Right atrium auricular region (tissue), 2 donors: ENCODE results near the gene LRRC55. TPM values are rescaled to one million over a fixed set of nuclear protein-coding genes. Genes with fewer than 3 reads are reported as not detected.

ENCODE experiments used
- DNase-seq: peaks from one replicate; pipeline ENCODE4 v3.0.0-alpha.2; 2019; ENCODE audit warnings: low spot score
- H3K27ac ChIP-seq, 2 donors: fragments of 200-600 bp; sonication (generic); 1 replicate in 1 of 2; 2 replicates in 1 of 2; pipeline ENCODE4 v1.5.1; 2016 to 2019
- H3K27me3 ChIP-seq, 2 donors: fragments of 200-600 bp; sonication (generic); one replicate each; pipeline versions ENCODE4 v1.5.1 to v1.6.0; 2017 to 2019
- H3K36me3 ChIP-seq: fragments of 200-600 bp; sonication (generic); one replicate; pipeline ENCODE4 v1.5.1; 2016
- H3K4me1 ChIP-seq, 2 donors: fragments of 200-600 bp; sonication (generic); one replicate each; pipeline versions ENCODE4 v1.5.1 to v1.6.0; 2017 to 2019
- H3K4me3 ChIP-seq, 2 donors: fragments of 200-600 bp; sonication (generic); 1 replicate in 1 of 2; 2 replicates in 1 of 2; pipeline ENCODE4 v1.5.1; 2017 to 2019; ENCODE audit warnings: mild to moderate bottlenecking in 1 of 2, moderate library complexity in 1 of 2
- H3K9me3 ChIP-seq, 2 donors: fragments of 200-600 bp; sonication (generic); one replicate each; pipeline ENCODE4 v1.5.1; 2019
- total RNA-seq, 2 donors: library from RNA; depleted of rRNA; stranded (reverse); fragments of >200 nt; gene quantifications; one replicate each; pipeline ENCODE4 v1.1.0, GENCODE V29; 2016
- TF ChIP-seq, protein P1 (sequence below), 2 donors: fragments of 200-600 bp; sonication (generic); IDR thresholded peaks; one replicate each; pipeline ENCODE4 v1.5.1; 2019; ENCODE audit warnings: antibody characterized with exemption in 2 of 2

Gene LRRC55
- total RNA-seq, 2 donors from 2014 or later: not detected

DNA sequence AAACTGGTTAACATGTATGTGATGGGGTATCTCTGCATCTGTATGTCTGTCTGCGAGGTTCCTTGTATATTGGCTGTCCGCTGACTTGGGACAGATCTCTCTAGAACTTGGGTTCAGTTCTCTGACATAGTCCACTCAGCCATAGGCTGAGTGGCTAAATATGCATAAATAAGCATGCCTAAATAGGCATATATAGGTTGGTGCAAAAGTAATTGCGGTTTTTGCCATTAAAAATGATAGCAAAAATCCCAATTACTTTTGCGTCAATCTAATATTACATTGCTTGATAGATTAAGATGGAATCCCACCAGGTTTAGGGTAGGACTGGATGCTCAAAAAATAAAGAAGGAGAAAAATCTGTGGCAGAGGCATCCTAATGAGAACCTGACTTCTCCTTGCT, 8.8 kb downstream of the LRRC55 start:
- H3K27me3 ChIP-seq: no peaks in the 10 kb centered on the region
- no peak for DNase-seq
- no peaks in the 10 kb centered on the region for H3K9me3 ChIP-seq
- no peaks in the 10 kb centered on the region for H3K36me3 ChIP-seq
- TF ChIP-seq, protein P1, sequence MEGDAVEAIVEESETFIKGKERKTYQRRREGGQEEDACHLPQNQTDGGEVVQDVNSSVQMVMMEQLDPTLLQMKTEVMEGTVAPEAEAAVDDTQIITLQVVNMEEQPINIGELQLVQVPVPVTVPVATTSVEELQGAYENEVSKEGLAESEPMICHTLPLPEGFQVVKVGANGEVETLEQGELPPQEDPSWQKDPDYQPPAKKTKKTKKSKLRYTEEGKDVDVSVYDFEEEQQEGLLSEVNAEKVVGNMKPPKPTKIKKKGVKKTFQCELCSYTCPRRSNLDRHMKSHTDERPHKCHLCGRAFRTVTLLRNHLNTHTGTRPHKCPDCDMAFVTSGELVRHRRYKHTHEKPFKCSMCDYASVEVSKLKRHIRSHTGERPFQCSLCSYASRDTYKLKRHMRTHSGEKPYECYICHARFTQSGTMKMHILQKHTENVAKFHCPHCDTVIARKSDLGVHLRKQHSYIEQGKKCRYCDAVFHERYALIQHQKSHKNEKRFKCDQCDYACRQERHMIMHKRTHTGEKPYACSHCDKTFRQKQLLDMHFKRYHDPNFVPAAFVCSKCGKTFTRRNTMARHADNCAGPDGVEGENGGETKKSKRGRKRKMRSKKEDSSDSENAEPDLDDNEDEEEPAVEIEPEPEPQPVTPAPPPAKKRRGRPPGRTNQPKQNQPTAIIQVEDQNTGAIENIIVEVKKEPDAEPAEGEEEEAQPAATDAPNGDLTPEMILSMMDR (IDR thresholded peaks at IDR 0.05): no peak
- H3K27ac ChIP-seq: no peak overlapping the region
- H3K4me1 ChIP-seq: no peaks in the 10 kb centered on the region
- no peak overlapping the region for H3K4me3 ChIP-seq

DNA sequence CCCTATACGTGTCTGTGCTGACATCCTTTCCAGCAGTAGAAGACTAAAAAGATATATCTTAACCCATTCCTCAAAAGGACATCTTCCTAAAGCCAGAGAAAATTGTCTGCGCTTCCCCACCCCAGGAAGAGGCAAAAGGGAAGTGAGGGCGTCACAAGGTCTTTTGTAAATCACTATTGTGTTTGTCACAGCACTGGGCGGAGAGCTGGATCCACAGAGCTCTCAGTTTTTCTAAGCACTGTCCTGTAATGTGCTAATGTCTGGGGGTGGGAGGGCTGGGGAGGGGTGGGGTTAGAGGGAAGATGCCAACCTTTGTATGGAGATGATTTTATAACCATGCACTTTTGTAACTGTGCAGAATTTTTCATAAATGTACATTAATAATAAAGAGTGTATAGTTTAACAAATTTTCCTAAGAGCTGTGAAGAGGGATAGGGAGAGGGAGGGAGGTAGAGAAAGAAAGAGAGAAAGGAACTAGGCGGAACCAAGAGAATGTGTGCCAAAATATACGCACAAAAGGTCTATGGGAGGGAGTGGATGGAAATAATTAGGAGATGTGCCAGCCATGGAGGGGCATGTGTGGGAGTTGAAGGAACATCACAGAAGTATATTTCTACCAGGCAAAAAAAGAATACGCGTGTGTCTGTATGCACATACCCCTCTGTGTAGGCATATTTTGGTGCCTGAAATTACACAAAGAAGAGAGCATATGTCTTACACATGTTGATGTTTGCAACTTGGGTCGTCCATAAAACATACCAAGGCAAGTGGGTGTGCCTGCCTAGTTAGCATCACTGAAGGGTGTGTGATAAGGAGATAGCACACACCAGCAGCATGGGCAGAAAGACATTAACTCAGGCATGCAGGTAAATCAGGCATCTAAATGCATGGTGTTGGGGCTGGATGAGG, 9.8 kb downstream of the LRRC55 start:
- H3K27ac ChIP-seq: no peak overlapping the region
- no peaks in the 10 kb centered on the region for H3K9me3 ChIP-seq

DNA sequence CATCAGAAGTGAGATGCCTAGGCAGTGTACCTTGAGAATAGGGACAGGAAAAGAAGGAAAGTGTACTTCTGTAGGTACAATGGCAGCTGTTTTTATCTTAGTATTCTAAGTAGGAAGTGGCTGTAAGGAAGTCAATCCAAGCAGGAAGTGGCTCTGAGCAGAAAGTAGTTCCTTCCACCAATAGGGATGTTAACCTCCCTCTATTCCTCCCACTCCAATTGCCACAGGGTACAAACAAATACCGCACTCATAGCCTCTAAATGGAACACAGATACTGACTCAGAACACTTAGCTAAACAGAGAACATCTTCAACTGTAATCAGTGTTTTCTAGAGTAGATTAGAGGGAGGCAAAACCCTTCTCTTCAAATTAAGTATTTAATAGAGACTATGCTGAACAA, 10.6 kb downstream of the LRRC55 start:
- Histone ChIP-seq H3K36me3 (no peaks in the 10 kb centered on the region), H3K4me1 (peaks cover 0 to 10% of the 10 kb centered on the region in 2 donors), H3K27ac (no peak overlapping the region), H3K4me3 (no peak overlapping the region), H3K9me3 (no peaks in the 10 kb centered on the region), H3K27me3 (no peaks in the 10 kb centered on the region)
- TF ChIP-seq, protein P1 (IDR thresholded peaks at IDR 0.05): no peak
- DNase-seq: no peak

More for the DNA sequence above, 9.8 kb downstream of the LRRC55 start:
- TF ChIP-seq, protein P1 (IDR thresholded peaks at IDR 0.05): no peak
- no peak overlapping the region for H3K4me3 ChIP-seq
- H3K27me3 ChIP-seq: no peaks in the 10 kb centered on the region
- peaks cover 0 to 7% of the 10 kb centered on the region in 2 donors for H3K4me1 ChIP-seq
- no peak for DNase-seq
- H3K36me3 ChIP-seq: no peaks in the 10 kb centered on the region

DNA sequence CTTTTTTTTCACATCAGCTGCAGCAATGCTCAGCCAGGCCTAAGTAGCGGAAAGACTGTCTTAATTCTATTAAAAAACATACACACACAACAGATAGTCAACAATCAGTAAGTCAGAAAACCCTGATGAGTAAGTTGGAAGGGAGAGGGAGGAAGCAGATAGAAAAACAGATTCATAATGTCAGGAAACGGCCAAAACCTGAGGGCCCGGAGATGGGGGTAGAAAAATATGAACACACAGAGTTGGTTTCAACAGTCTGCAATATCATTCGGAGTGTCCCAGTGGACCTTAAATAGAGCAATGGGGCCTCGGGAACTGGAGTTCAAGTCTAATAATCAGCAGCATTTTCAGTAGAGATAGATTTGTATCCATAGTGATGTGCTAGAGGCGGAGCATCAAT, 14.8 kb downstream of the LRRC55 start:
- Histone ChIP-seq H3K27ac (no peak overlapping the region), H3K9me3 (no peaks in the 10 kb centered on the region), H3K36me3 (no peaks in the 10 kb centered on the region), H3K4me3 (no peak overlapping the region), H3K4me1 (peaks cover 0 to 24% of the 10 kb centered on the region in 2 donors), H3K27me3 (no peaks in the 10 kb centered on the region)
- TF ChIP-seq, protein P1 (IDR thresholded peaks at IDR 0.05): no peak
- DNase-seq: no peak

- TF ChIP-seq, protein P1 (IDR thresholded peaks at IDR 0.05): no peak
- Histone ChIP-seq H3K36me3 (no peaks in the 10 kb centered on the region), H3K27me3 (no peaks in the 10 kb centered on the region), H3K9me3 (no peaks in the 10 kb centered on the region), H3K4me3 (no peak overlapping the region), H3K27ac (no peak overlapping the region), H3K4me1 (peaks cover 0 to 36% of the 10 kb centered on the region in 2 donors)
- DNase-seq: no peak
These were observed 16.0 kb downstream of the LRRC55 start for GRCh38 chr11:57197762-57198161.
